HG02884 (cell line): ENCODE data around the gene CPEB4.

ENCODE experiments used
- ATAC-seq: cut with Tn5 transposase; IDR thresholded peaks from one replicate; pipeline ENCODE4 v1.9.1; 2021; ENCODE audit warnings: mild to moderate bottlenecking, moderate library complexity; ENCODE audit not compliant: unreplicated experiment

The CPEB4 gene

DNA sequence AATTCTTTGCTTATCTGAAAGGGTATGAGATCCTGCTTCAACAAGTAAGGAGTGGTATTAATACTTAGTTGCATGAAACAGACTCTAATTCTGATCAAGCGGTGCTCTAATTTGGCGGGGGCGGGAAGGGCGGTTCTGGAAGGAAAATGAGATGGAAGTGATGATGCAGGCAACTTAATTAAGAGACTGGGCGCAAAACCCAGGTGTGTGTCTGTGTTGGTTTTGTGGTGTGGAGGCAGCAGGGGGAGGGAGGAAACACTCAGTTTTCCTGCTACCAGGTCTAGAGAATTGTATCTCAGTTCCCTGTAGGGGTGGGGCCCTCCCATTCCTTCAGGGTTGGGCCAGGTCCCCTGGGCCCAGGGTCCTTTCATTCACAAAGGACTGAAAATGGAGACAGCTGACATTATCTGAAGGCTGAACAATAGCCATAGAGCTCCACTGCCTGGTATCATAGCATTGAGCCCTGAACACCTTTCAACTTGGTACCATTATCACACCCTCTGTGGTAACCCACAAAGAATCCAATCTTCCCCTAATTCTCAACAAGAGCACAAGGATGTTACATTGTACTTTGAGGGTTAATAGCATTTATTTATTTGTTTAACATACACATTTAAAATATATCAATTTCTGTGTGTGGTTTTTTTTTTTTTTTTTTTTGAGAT, 83.7 kb downstream of the CPEB4 start:
- ATAC-seq, result no peak

GRCh38 chr5:173972607-173972924, 84.4 kb downstream of the CPEB4 start:
- no peak for ATAC-seq

GRCh38 chr5:173972925-173973615, 84.9 kb downstream of the CPEB4 start:
- ATAC-seq, result no peak

DNA sequence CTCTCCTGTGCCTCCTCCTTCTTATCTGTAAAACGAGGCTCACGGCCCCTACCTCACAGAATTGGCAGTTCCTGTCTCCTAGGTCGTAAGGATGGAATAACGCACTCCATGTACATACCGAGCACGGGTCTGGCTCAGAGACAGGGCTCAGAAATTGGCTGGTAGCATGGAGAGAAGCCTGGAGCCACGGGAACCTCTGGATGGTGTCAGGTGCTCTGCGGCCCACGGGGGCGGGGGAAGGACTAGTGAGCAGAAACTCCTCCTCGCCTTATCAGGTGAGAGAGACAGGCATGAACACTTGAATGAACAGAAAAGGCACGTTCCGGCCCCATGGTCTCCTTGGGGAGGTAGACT, 85.4 kb downstream of the CPEB4 start:
- ATAC-seq, result no peak

GRCh38 chr5:173974688-173975239, 86.6 kb downstream of the CPEB4 start:
- no peak for ATAC-seq

DNA sequence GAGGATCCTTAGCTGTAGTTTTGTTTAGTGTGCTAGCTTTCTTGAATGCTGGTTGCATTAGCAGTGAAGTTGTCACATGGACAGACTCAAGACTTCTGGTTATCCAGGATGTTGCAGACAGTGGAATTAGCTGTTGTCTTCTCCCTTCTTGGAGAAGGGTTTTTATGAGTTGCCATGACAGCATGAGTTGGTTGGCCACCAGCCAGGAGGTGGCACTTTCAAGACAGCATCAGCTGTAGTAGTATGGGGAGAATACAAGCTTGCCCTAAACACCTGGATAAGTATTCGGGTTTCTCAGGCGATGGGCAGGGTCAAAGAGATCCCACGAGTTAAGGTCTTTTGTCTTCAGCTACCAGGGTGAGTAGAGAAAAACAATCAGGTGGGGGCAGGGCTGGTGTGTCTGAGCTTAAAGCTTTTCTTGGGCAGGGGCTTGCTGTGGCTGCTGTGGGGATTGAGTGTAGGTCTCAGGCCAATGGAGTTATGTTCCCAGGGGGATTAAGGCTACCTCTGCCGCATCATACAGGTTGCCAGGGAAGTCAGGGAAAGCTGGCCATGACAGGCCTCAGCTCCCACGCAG, 93.1 kb downstream of the CPEB4 start:
- ATAC-seq, result no peak

- ATAC-seq, result no peak
Measured at GRCh38 chr5:173984218-173984617, 96.1 kb downstream of the CPEB4 start.

DNA sequence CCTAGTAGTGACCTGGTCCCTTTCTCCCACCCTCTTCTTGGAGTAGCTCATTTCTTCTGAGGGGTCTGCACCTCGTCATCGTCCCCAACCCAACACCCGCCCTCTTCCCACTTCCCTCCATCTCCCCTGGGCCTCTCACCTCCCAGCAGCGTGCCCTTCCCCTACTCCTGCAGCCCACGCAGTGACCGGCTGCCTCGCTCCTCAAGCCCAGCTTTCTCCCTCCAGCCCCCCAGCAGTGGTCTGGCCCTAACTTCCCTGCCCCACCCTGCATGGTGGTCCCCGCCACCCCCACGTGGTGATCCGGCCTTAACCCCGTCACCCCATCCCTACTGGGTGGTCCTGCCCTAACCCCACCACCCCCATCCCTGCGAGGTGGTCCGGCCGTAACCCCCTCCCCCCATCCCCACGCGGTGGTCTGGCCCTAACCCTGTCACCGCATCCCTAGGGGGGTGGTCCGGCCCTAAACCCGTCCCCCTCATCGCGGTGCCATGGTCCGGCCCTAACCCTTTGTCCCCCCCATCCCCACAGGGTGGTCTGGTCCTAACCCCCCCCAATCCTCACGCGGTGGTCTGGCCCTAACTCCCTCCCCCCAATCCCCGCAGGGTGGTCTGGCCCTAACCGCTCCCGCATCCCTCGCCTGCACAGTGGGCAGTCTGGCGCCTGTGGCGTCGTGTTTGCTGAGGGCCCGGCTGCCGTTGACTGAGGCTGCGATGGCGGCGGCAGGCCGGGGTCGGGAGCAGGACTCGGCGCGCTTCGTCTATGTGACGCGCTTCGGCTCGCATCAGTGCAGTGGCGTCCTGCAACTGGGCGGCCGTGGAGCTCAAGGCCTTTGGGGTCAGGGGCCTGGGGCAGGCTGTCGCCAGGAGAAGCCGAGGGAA, 100.6 kb downstream of the CPEB4 start, which contains the start of gene C5orf47:
C5orf47 (plus strand) TSS at position 617 of the 878 bp plus-strand sequence; CDS start at position 711, 94 bp downstream.
- no peak for ATAC-seq

GRCh38 chr5:173989432-173990082, 101.4 kb downstream of the CPEB4 start:
- no peak for ATAC-seq

- no peak for ATAC-seq
Measured at GRCh38 chr5:173997331-173997730, 109.2 kb downstream of the CPEB4 start.

DNA sequence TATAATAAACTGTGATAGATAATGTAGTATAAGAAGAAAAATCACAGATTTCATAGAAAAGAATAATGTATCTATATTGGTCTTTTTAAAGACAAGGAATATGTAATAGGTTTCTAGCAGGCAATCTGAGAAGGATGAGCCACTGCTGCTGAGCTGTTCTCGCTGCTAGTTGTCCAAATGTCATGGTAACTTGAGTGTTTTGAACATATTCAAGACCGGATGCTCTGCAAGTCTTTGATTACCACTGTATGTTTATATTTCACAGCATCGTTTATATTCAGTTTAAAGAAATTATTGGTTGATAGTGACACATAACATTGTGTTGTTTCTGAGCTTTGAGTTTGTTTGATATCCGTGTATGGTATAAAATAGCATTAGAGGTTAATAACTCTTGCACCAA, 110.4 kb downstream of the CPEB4 start:
- ATAC-seq, result no peak

DNA sequence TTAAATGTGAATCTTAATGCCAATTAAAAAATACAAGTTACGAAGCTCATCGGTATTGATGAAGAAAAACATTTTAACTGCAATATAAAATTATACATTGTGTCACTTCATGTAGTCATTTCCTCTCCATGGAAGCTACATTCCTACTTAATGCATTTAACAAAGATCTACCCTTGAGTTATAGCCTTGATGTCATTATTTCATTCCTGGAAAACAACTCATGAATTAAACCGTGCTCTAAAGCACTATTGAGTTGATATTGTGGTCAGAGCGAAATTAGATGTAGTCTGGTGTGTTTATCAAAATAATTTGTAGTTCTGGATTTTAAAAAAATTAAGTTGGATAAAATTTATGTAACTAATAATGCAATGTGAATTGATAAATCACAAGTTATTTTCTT, 111.9 kb downstream of the CPEB4 start:
- no peak for ATAC-seq

GRCh38 chr5:174003795-174004194, 115.6 kb downstream of the CPEB4 start:
- no peak for ATAC-seq

GRCh38 chr5:174008922-174009321, 120.8 kb downstream of the CPEB4 start:
- no peak for ATAC-seq

DNA sequence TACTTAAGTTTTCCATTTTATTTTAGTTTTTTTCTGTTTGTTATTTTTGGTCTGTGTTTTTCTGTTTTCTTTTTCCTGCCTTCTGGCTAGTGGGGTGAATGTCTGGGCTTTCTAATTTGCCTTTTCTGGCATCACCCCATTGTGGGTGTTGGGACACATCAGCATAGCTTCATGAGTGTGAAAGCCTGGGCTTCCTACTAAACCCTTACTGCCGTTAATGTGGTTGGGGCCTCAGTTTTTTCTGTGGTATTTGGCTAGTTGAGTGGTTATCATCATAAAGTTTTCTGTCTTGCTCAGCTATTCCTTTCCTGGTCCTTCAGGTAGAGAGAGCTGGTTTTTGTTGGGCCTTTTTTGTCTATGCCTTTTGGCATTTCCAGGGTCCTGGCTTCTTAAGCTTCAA, 122.2 kb downstream of the CPEB4 start:
- ATAC-seq, result no peak

- no peak for ATAC-seq
Measured at GRCh38 chr5:174011441-174011840, 123.3 kb downstream of the CPEB4 start.
